ENCODE data around the gene TXNRD2.
A peak's percentile ranks its signal among the peaks of the same experiment; 100 is the strongest.

The TXNRD2 gene

GRCh38 chr22:19941365-19942082, at the start of gene TXNRD2, which contains the start of gene COMT:
TXNRD2 (minus strand) TSS chr22:19941818; CDS start chr22:19941803, 15 bp downstream.
COMT (plus strand) TSS chr22:19941772; CDS start chr22:19962527, 20,755 bp downstream.
- DNase-seq (ENCODE audit: low read depth in 4 of 4, low spot score in 1 of 4) = peak; percentile 38 to 56 (median 48)

- DNase-seq (ENCODE audit: low read depth in 4 of 4, low spot score in 1 of 4) = no peak
Measured at GRCh38 chr22:19991395-19991644, 49.7 kb upstream of the TXNRD2 start.

GRCh38 chr22:19990609-19991394, 49.2 kb upstream of the TXNRD2 start:
- no peak for DNase-seq (ENCODE audit: low read depth in 4 of 4, low spot score in 1 of 4)

GRCh38 chr22:19990188-19990587, 48.6 kb upstream of the TXNRD2 start:
- DNase-seq (ENCODE audit: low read depth in 4 of 4, low spot score in 1 of 4) = no peak

GRCh38 chr22:19989725-19990067, 48.1 kb upstream of the TXNRD2 start:
- DNase-seq (ENCODE audit: low read depth in 4 of 4, low spot score in 1 of 4) = no peak

GRCh38 chr22:19988965-19989724, 47.5 kb upstream of the TXNRD2 start:
- no peak for DNase-seq (ENCODE audit: low read depth in 4 of 4, low spot score in 1 of 4)

- no peak for DNase-seq (ENCODE audit: low read depth in 4 of 4, low spot score in 1 of 4)
Measured at GRCh38 chr22:19988331-19988808, 46.8 kb upstream of the TXNRD2 start.

- DNase-seq (ENCODE audit: low read depth in 4 of 4, low spot score in 1 of 4) = no peak
Measured at GRCh38 chr22:19987394-19988306, 46.0 kb upstream of the TXNRD2 start.

- peak; percentile 36 to 54 (median 38) for DNase-seq (ENCODE audit: low read depth in 4 of 4, low spot score in 1 of 4)
Measured at GRCh38 chr22:19986410-19987341, 45.1 kb upstream of the TXNRD2 start.

- no peak for DNase-seq (ENCODE audit: low read depth in 4 of 4, low spot score in 1 of 4)
Measured at GRCh38 chr22:19986011-19986409, 44.4 kb upstream of the TXNRD2 start.

GRCh38 chr22:19984851-19985811, 43.5 kb upstream of the TXNRD2 start:
- no peak for DNase-seq (ENCODE audit: low read depth in 4 of 4, low spot score in 1 of 4)

GRCh38 chr22:19984201-19984753, 42.7 kb upstream of the TXNRD2 start:
- DNase-seq (ENCODE audit: low read depth in 4 of 4, low spot score in 1 of 4) = no peak

GRCh38 chr22:19983741-19984140, 42.1 kb upstream of the TXNRD2 start:
- no peak for DNase-seq (ENCODE audit: low read depth in 4 of 4, low spot score in 1 of 4)

- DNase-seq (ENCODE audit: low read depth in 4 of 4, low spot score in 1 of 4) = no peak
Measured at GRCh38 chr22:19982991-19983578, 41.5 kb upstream of the TXNRD2 start.

GRCh38 chr22:19981961-19982920, 40.6 kb upstream of the TXNRD2 start:
- DNase-seq (ENCODE audit: low read depth in 4 of 4, low spot score in 1 of 4) = no peak

- DNase-seq (ENCODE audit: low read depth in 4 of 4, low spot score in 1 of 4) = no peak
Measured at GRCh38 chr22:19981171-19981960, 39.7 kb upstream of the TXNRD2 start.

All from stimulated activated CD4-positive, alpha-beta T cell treated with anti-CD3 and anti-CD28 coated beads, Interleukin-1b, Interleukin-23, amount 100 ng/mL, for 24 hours (primary cell).